Esophagus squamous epithelium (tissue), 5 donors: ENCODE measurements around the gene FAM53B. TPM values are rescaled to one million over a fixed set of nuclear protein-coding genes. Genes with fewer than 3 reads are reported as not detected.

Experiments
- DNase-seq: peaks from one replicate; lab custom pipeline; 2025; lab: John Stamatoyannopoulos, UW
- H3K27ac ChIP-seq, 4 donors: fragments of 200-600 bp; sonication (generic); one replicate each; pipeline ENCODE4 v1.5.1; 2016 to 2019; ENCODE audit warnings: mild to moderate bottlenecking in 1 of 4
- H3K27me3 ChIP-seq, 4 donors: fragments of 200-600 bp; sonication (generic); 1 replicate in 3 of 4; 2 replicates in 1 of 4; pipeline versions ENCODE4 v1.5.1 to v1.6.0; 2017 to 2021; ENCODE audit warnings: antibody characterized with exemption in 1 of 4
- H3K36me3 ChIP-seq, 3 donors: fragments of 200-600 bp; sonication (generic); one replicate each; pipeline ENCODE4 v1.5.1; 2016 to 2019
- H3K4me1 ChIP-seq, 3 donors: fragments of 200-600 bp; sonication (generic); one replicate each; pipeline ENCODE4 v1.5.1; 2017 to 2019
- H3K4me3 ChIP-seq, 4 donors: fragments of 200-600 bp; sonication (generic); 1 replicate in 3 of 4; 2 replicates in 1 of 4; pipeline ENCODE4 v1.5.1; 2016 to 2019; ENCODE audit warnings: mild to moderate bottlenecking in 2 of 4, moderate library complexity in 1 of 4
- H3K9me3 ChIP-seq, 3 donors: fragments of 200-600 bp; sonication (generic); one replicate each; pipeline ENCODE4 v1.5.1; 2016 to 2019
- POLR2A ChIP-seq, 4 donors: fragments of 450-650 bp; IDR thresholded peaks; one replicate each; pipeline ENCODE4 v1.6.1; 2017; ENCODE audit warnings: antibody characterized with exemption in 4 of 4, mild to moderate bottlenecking in 4 of 4, moderate library complexity in 3 of 4
- WGBS, 2 donors: methylation state at CpG; one replicate each; pipeline ENCODE4 v1.1.5; 2018; 5-methylcytosine and 5-hydroxymethylcytosine counted together
- intact Hi-C: fragments of 100-400 bp; cut with DNase I; formaldehyde crosslinking; loops from one replicate; pipeline ENCODE4 v1.15.0; 2022
- total RNA-seq, 4 donors: library from RNA; depleted of rRNA; stranded (reverse); fragments of >200 nt; gene quantifications; one replicate each; pipeline ENCODE4 v1.1.0, GENCODE V29; 2016
- TF ChIP-seq, protein P1 (sequence below), 6 experiments: fragments of 450-650 bp in 4 of 6; fragments of 200-600 bp in 2 of 6; sonication (generic) in 2 of 6; IDR thresholded peaks; one replicate each; pipeline ENCODE4 v1.5.1; 2016 to 2019; ENCODE audit warnings: antibody characterized with exemption in 6 of 6, mild to moderate bottlenecking in 4 of 6, moderate library complexity in 4 of 6
- donor health status: DM: yes; HTN: yes; CAD: no.

The FAM53B gene
- total RNA-seq, 4 donors from 2014 or later, result 27.4 to 54.2 (median 31.5) TPM

DNA sequence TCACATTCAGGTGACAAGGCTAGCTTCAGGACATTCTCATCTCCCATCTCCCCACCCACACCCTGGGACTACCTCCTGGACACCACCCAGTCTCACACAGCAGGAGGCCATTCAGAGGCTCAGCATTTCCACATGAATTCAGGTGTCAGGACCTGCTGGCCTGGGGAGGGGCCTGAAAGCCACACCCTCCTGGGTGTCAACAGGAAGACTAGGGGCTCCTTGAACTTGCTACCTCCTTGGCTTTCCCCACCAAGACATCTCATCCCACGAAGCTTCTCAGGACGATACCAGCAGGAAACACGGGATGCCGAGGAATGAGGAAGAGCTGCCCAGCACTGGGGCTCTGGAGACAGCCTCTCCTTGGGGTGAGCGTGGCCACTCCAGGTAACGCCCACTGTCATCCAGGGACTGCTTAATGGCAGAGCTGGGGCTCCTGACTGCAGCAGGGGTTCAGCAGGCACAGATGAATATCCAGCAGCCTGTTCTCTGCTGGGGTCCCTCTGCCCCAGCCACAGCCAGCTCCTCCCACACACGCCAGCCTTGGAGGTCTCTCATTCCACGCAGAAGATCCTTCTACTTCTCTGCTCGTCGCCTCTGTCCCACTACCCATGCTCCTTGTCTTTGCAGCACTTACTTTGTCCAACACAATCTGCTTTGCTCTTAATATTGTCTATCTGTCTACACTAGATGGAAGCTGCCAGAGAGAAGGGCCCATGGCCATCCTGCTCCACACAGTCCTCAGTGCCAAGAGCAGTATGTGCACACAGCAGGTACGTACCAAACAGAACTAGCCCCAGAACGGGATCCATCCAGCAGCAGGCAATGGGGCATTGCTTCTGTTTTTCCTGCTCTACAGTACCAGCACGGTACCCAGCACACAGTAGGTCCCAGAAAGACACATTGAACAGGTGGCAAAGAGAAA is 88.7 kb downstream of the FAM53B start:
- peaks cover 43 to 95% (median 57%) of the 10 kb centered on the region in 3 donors for H3K4me1 ChIP-seq

DNA sequence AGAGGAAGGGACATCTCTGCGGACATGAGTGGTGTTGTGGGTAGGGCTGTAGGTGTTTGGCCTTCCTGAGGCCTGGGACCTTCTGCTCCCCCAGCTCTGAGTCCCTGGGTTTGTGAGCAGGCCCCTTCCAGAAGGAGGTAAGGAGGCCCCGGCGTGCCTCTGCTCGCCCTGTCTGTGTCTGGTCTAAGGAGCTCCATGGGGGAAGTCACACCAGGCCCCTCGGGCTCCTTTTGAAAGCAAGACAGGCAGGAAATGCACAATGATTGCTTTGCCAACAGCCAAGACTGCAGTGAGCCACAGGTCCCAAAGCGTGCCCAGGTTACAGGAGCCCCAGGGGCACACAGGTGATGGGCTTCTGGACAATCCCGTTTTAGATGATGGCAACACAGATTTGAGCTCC is 89.5 kb downstream of the FAM53B start:
- no peaks in the 10 kb centered on the region for H3K9me3 ChIP-seq
- intact Hi-C loops, result loop anchor here (10.0 kb wide), 1 partner anchor 80 kb away; no protein-coding TSS in a partner anchor
- no peak for TF ChIP-seq POLR2A (IDR thresholded peaks at IDR 0.05)
- TF ChIP-seq, protein P1, sequence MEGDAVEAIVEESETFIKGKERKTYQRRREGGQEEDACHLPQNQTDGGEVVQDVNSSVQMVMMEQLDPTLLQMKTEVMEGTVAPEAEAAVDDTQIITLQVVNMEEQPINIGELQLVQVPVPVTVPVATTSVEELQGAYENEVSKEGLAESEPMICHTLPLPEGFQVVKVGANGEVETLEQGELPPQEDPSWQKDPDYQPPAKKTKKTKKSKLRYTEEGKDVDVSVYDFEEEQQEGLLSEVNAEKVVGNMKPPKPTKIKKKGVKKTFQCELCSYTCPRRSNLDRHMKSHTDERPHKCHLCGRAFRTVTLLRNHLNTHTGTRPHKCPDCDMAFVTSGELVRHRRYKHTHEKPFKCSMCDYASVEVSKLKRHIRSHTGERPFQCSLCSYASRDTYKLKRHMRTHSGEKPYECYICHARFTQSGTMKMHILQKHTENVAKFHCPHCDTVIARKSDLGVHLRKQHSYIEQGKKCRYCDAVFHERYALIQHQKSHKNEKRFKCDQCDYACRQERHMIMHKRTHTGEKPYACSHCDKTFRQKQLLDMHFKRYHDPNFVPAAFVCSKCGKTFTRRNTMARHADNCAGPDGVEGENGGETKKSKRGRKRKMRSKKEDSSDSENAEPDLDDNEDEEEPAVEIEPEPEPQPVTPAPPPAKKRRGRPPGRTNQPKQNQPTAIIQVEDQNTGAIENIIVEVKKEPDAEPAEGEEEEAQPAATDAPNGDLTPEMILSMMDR (IDR thresholded peaks at IDR 0.05), result no peak
- no peak overlapping the region for H3K4me3 ChIP-seq
- WGBS, 2 donors, result 0 to 37% methylated on average over 1 to 2 of the region's 7 CpGs
- peak overlapping the region; percentile 79 to 91 (median 88) for H3K27ac ChIP-seq
- peaks cover 45 to 95% (median 64%) of the 10 kb centered on the region in 3 donors for H3K4me1 ChIP-seq
- H3K36me3 ChIP-seq, result peaks cover 0 to 20% (median 0%) of the 10 kb centered on the region in 3 donors
- DNase-seq, result no peak
- H3K27me3 ChIP-seq, result no peaks in the 10 kb centered on the region

More for the DNA sequence above, 88.7 kb downstream of the FAM53B start:
- 70 to 86% methylated on average over 8 to 9 of the region's 13 CpGs for WGBS, 2 donors
- Histone ChIP-seq H3K36me3 (peaks cover 0 to 20% (median 0%) of the 10 kb centered on the region in 3 donors), H3K27ac (peak overlapping the region; percentile 79 to 91 (median 88)), H3K4me3 (no peak overlapping the region), H3K9me3 (no peaks in the 10 kb centered on the region), H3K27me3 (no peaks in the 10 kb centered on the region)
- DNase-seq, result no peak
- intact Hi-C loops, result loop anchor here (10.0 kb wide), 1 partner anchor 79 kb away; no protein-coding TSS in a partner anchor
- no peak for TF ChIP-seq POLR2A (IDR thresholded peaks at IDR 0.05)
- TF ChIP-seq, protein P1 (IDR thresholded peaks at IDR 0.05), result no peak

DNA sequence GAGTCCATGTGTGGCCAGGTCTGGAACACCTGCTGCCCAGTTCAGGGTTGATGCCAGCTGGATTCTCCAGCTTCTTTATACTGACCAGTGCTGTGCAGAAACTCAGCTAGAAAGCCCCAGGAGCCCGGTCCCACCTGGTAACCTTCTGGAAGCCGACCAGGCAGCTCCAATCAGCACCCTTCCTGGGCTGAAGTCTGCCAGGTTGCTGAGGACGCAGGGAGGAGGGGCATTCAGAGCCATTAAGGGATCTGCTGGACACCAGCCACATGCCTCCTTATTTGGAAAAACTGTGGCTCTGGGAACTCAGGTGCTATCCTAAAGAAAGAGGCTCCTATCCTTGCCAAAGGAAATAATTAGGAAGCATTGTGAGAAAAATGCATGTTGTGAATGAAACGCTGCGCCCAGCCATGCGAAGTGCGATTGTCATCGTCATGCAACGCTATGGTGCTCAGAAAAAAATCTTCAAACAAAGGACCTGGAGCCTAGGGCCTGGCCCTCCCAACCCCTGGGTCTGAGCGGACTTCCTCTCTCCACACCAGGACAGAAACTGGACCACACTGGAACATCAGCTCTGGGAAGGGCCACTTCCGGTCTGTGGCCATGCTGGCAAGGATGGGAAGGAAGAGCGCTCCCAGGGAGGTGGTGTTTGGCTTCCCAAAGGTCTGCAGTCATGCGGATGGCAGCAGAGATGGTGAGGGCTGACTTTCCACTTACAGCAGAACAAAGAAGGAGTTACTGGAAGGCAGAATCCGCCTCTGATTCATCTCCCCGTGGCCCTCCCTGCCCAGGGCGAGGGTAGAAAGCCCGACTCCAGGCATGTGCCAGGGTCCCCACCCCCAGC is 90.1 kb downstream of the FAM53B start:
- H3K27me3 ChIP-seq, result no peaks in the 10 kb centered on the region
- no peaks in the 10 kb centered on the region for H3K9me3 ChIP-seq
- H3K4me3 ChIP-seq, result no peak overlapping the region
- H3K27ac ChIP-seq, result peak overlapping the region; percentile 79 to 91 (median 88)
- intact Hi-C loops, result loop anchor here (10.0 kb wide), 1 partner anchor 81 kb away; no protein-coding TSS in a partner anchor
- H3K4me1 ChIP-seq, result peaks cover 52 to 95% (median 65%) of the 10 kb centered on the region in 3 donors
- WGBS, 2 donors, result 32 to 41% methylated on average over 7 to 14 of the region's 17 CpGs
- no peak for DNase-seq
- peaks cover 0 to 20% (median 0%) of the 10 kb centered on the region in 3 donors for H3K36me3 ChIP-seq
- no peak for TF ChIP-seq POLR2A (IDR thresholded peaks at IDR 0.05)
- TF ChIP-seq, protein P1 (IDR thresholded peaks at IDR 0.05), result no peak

DNA sequence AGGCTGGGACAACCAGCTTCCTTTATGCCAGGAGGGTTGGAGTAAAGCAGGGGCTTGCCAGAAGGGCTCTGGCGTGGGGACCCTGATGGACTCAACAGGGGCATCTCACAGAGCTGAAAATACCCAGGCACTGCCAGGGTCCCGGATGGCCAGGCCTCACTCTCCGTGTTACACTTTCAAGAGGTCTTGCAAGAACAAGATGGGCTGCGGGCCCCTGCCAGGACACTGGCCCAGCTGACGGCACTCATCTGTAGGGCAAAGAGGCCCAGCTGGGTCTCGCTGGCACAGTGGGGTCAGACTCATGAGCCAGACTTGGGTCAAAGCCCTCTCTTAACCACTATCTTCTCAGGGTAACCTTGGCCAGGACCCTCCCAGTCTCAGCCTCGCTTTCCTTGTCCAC is 90.9 kb downstream of the FAM53B start:
- Histone ChIP-seq H3K36me3 (peaks cover 0 to 20% (median 0%) of the 10 kb centered on the region in 3 donors), H3K4me1 (peaks cover 59 to 95% (median 71%) of the 10 kb centered on the region in 3 donors), H3K27ac (peak overlapping the region; percentile 79 to 91 (median 88)), H3K27me3 (no peaks in the 10 kb centered on the region), H3K9me3 (no peaks in the 10 kb centered on the region), H3K4me3 (no peak overlapping the region)
- WGBS, 2 donors, result 50 to 88% methylated on average over 2 to 4 of the region's 7 CpGs
- intact Hi-C loops, result loop anchor here (10.0 kb wide), 1 partner anchor 81 kb away; no protein-coding TSS in a partner anchor
- DNase-seq, result no peak
- no peak for TF ChIP-seq POLR2A (IDR thresholded peaks at IDR 0.05)
- TF ChIP-seq, protein P1 (IDR thresholded peaks at IDR 0.05), result no peak
